Cortex of kidney (tissue), 1 donor: ENCODE measurements around the gene ZNF219.
A peak's percentile ranks its signal among the peaks of the same experiment; 100 is the strongest.

ENCODE experiments used
- DNase-seq: peaks from one replicate; lab custom pipeline; 2025; lab: John Stamatoyannopoulos, UW

ZNF219 gene

DNA sequence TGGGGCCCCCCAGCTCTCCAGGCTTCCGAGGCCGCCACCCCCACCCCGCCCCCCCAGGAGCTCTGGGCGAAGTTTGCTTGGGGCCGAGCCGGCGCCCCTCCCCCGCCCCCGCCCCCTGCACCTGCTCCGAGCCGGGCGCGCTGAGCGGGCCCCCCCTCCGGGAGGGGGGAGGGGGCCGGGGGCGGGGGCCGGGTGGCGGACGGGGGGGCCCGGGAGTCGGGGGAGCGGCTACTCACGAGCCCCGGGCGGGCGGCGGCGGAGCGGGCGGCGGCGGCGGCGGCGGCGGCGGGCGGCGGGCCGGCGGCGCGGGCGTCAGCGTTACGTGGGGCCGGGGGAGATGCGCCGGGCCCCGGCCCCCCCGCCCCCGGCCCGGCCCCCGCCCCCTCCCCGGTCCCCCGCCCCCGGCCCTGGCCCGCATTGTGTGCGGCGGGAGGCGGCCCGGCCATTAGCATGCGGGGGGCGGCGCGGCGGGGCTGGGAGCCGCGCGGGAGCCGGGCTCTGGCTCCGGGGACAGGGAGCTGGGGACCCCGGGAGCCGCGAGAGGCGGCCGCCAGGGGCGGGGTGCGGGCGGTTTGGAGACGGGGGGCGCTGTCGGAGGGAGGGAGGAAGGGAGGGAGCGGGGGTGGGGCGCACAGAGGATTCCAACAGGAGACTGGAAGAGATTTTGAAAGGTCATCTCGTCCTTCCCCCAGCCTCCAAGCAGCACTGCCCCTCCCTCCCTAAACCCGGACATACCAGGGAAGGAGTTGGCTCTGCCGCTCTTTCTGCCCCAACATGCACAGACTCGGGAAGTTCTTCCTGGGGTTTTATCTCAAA is at the start of gene ZNF219:
TSS of gene ZNF219 (minus strand) at position 580 of the 816 bp plus-strand sequence. CDS start 5,064 bp downstream, outside the sequence.
- DNase-seq, result no peak

- no peak for DNase-seq
Measured at GRCh38 chr14:21145437-21145836, 47.0 kb upstream of the ZNF219 start.

DNA sequence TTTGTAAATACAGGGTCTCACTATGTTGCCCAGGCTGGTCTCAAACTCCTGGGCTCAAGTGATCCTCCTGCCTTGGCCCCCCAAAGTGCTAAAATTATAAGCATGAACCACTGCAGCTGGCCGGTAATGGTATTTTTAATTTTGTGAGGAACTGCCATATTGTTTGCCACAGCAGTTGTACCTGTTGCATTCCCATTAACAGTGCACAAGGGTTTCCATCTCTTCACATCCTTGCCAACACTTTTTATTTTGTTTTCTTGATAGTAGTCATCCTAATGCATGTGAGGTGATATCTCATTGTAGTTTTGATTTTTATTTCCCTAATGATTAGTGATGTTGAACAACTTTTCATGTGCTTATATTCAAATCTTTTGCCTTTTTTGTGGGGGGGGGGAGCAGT is 43.9 kb upstream of the ZNF219 start:
- no peak for DNase-seq

DNA sequence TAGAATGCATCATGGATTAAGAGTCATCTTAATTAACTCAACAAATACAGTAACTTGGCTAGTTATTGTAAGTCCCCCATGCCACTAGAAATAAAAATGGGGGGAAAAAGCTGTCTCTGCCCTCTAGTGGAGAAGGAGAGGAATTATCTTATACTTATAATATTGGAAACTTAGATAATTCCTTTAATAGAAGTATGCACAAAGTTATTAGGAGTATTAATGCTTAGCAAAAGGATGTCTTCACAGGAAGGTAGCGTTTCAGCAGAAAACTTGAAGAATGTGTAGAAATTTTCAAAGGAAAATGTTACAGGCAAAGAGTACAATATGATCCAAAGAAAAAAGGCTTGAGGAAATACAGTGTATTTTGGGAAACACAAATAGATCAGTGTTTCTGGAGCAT is 37.6 kb upstream of the ZNF219 start:
- no peak for DNase-seq

DNA sequence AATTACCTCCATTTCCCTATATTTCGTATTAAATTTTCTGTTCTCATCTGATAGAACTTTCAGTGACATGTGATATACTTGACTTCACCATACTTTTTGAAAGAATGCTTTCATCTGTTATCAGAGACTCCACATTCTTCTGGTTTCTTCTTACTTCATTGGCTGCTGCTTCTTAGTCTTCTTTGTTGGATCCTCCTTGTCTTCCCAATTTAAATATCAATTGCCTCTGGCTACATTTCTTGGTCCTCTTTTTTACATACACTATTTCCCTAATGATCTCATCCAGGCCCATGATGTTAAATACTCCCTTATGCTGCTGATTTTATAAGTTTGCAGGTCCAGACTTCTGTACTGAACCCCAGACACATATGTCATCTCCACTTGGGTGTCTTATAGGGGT is 35.4 kb upstream of the ZNF219 start:
- DNase-seq, result no peak

DNA sequence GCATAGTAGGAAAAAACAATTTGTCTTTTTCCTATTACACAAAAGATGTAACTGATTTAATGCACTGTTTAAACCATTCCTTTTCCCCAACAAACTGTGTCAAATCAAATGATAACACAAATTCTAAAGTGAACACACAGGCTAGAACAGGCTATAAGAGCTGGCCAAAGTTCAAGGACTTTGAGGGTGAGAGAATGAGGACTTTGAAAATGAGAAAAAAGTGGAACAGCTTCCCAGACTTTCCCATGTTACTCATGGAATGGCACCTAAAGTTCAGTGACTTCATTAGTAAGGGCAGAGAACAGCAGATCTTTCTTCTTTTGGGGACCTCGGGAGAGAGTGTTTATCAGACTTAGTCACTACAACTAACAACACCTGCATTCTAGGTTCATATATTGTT is 25.0 kb upstream of the ZNF219 start:
- DNase-seq, result no peak

GRCh38 chr14:21121122-21121521 is 22.7 kb upstream of the ZNF219 start:
- DNase-seq, result no peak

GRCh38 chr14:21120686-21121085 is 22.2 kb upstream of the ZNF219 start:
- DNase-seq, result no peak

- DNase-seq, result no peak
Measured at GRCh38 chr14:21118933-21119332, 20.5 kb upstream of the ZNF219 start.

- no peak for DNase-seq
Measured at GRCh38 chr14:21113369-21113768, 14.9 kb upstream of the ZNF219 start.

- DNase-seq, result no peak
Measured at GRCh38 chr14:21112255-21112654, 13.8 kb upstream of the ZNF219 start.

DNA sequence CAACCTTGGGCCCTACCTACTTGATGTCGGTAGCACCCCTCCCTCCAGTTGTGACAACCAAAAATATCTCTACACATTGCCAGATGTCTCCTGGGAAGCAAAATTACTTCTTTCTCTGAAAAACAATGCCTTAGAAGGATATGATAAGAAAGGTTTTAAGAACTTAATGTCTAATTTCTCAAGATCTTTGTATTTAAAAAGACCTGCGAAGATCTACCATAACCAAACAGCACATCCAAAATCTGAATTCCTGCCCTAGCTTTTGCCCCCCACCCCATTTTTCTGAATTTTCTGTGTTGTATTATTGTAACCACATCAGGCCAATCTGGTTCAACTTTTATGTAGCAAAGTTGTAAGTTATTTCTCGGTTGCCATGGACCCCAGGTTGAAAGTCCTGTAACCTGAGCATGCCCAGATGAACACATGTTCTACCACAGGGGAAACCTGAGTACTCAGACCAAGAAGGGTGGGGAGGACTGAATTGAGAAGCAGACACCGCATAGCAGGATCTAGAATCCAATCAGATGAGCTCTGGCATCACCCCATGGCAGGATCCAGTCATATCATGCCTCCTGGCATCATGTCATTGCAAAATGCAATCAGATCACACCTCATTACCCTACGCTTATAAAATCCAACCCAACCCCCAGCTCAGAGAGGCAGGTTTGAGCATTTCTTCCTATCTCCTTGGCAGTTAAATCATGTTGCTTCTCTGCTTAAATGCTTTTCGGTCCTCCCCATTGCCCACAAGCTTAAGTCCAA is 11.1 kb upstream of the ZNF219 start:
- no peak for DNase-seq

DNA sequence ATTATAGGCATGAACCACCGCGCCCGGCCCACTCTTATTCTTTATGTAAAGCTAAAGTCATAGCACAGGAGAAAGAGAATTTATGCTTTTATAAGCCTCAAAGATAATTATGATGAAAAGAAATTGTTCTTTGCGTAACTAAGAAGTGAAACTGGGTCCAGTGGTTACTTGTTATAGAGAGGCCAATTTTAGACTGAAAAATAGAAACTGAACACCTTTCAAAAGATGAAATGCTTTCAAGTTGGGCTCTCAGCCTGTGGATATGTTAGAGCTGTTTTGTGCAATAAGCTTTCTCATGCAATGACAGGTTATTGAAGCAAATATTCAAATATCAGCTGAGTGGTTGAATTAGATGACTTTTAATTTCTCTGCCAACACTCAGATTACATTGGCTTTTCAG is 10.3 kb upstream of the ZNF219 start:
- DNase-seq, result no peak

DNA sequence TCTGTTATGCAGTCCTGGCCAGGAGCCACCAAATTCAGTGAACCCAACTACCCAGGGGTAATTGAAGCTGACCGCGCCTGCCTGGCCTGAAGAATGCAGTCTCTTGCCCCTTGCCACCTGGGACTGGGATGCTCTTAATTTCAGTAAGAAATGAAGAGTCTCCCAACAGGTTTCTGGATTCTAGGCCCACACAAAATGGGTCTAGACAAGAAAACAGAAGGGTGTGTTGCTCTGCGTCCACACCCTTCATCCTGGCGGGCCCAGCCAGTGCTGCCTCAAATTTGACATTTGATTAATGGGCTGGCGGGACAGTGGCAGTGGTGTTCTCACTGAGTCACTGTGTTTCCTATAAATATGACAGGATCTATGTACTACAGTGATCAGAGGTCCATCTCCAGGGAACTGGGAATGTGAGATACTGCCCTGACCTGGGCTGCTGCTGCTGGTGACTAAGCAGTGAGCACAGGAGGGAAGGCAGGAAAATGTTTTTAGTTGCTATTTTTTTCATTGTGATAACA is 8.9 kb upstream of the ZNF219 start:
- no peak for DNase-seq

- DNase-seq, result no peak
Measured at GRCh38 chr14:21106498-21107282, 8.2 kb upstream of the ZNF219 start.

- no peak for DNase-seq
Measured at GRCh38 chr14:21106176-21106497, 7.7 kb upstream of the ZNF219 start.

- DNase-seq, result no peak
Measured at GRCh38 chr14:21105095-21105494, 6.6 kb upstream of the ZNF219 start.

DNA sequence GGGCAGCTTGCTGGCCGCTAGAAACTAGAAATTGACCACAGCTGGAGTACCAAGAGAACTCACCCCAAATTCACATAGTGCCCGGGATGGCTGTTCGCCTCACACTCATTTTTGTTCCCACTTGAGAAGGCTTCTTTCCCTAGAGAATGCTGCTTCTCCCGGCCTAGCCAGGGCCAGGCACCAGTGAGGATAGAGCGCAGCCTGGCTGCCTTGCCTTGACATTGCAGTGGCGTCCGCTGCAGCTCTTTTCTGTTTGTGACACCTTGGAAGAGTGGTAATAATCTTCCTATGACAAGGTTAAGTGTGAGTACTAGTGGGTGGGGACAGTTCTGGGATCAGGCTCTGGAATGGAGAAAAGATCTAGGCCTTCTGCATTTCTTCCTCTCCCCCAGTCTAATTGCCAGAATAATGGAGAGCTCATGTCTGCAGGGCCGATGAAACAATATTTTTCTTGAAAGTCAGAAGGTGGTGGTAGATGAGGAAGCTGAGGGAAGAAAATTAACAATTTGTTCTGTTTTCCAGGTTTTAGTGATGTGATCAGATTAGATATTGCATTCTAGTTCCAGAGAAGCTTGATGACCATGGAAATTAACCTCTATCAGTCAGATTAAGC is 6.1 kb upstream of the ZNF219 start:
- no peak for DNase-seq

DNA sequence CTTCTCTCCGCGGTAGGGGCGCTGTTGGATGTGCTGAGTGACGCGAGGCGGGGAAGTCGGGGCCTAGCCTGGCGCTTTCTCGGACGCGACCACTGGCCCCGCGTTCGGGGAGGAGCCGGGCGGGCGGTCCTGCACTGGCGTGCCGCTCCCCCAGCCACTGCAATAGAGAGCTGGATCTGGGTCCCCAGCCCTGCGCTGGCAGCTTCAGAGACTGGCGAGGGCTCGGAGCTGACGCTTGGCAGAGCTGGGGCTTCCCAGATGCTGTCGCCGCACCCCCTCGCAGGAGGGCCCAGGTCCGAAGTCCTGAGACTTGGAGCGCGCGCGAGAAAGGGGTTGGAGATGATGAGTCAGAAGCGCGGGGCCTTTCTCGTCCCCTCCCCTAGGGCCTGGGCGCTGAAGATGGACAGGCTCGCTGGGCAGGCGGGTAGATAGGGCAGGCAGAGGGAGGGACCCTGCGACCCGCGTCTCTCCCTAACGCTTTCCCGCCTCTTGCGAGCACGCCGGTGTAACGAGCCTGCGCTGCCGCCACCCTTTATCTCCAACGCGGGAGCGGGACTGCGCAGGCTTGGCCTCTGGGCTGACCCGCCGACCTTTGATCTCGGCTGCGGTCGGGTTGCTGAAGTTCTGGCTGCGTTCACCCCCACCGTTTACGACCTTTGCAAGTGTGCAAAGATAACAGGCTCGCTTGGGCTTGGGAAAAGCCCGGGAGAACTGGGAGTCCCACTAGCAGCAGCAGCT is 5.4 kb upstream of the ZNF219 start:
- DNase-seq, result peak; percentile 31

DNA sequence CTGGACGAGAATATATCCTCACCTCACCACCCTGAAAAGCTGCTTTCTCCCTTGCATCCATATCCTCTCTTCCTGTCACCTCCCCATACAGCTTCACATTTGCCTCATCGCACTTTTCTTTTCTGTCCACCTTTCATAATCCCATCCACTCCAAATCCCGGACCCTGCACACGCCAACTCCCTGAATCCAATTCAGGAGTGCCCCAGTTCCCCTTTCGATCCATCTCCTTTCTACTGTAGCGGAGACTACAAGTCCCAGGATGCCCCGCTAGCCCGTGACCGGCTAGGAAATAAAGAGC is 4.9 kb upstream of the ZNF219 start:
- DNase-seq, result no peak
